Activated naive CD8-positive, alpha-beta T cell treated with anti-CD3 and anti-CD28 coated beads for 36 hours (primary cell): ENCODE measurements around the gene ANO1. TPM values are rescaled to one million over a fixed set of nuclear protein-coding genes. Genes with fewer than 3 reads are reported as not detected.

ENCODE experiments used
- DNase-seq: peaks from one replicate; pipeline ENCODE4 v3.0.0; 2021
- H3K27ac Mint-ChIP-seq: one replicate; pipeline ENCODE4 v1.8.0; 2022; ENCODE audit warnings: mild to moderate bottlenecking, moderate library complexity, mixed read lengths
- H3K27me3 Mint-ChIP-seq: one replicate; pipeline ENCODE4 v1.8.0; 2022; ENCODE audit warnings: mild to moderate bottlenecking, mixed read lengths
- H3K36me3 Mint-ChIP-seq: one replicate; pipeline ENCODE4 v1.8.0; 2021; ENCODE audit warnings: mild to moderate bottlenecking, mixed read lengths
- H3K4me1 Mint-ChIP-seq: one replicate; pipeline ENCODE4 v1.8.0; 2021; ENCODE audit warnings: mixed read lengths
- H3K4me3 Mint-ChIP-seq: one replicate; pipeline ENCODE4 v1.8.0; 2022; ENCODE audit warnings: mild to moderate bottlenecking, moderate library complexity, mixed read lengths
- H3K9me3 Mint-ChIP-seq: one replicate; pipeline ENCODE4 v1.8.0; 2022; ENCODE audit warnings: mixed read lengths
- total RNA-seq, 2 experiments: library from RNA; stranded (reverse); gene quantifications; one replicate each; pipeline ENCODE4 v1.2.3, GENCODE V29; 2021

ANO1 gene
- total RNA-seq, 2 experiments from 2014 or later = not detected

- no peak overlapping the region for H3K27ac Mint-ChIP-seq
- no peak for DNase-seq
- H3K9me3 Mint-ChIP-seq = no peaks in the 10 kb centered on the region
- no peak overlapping the region for H3K4me3 Mint-ChIP-seq
- no peaks in the 10 kb centered on the region for H3K36me3 Mint-ChIP-seq
- no peaks in the 10 kb centered on the region for H3K27me3 Mint-ChIP-seq
- H3K4me1 Mint-ChIP-seq = no peaks in the 10 kb centered on the region
Observed at GRCh38 chr11:70230151-70230839, 152.2 kb downstream of the ANO1 start.

GRCh38 chr11:70230840-70231710, 153.0 kb downstream of the ANO1 start:
- H3K27me3 Mint-ChIP-seq = no peaks in the 10 kb centered on the region
- no peak for DNase-seq
- no peaks in the 10 kb centered on the region for H3K4me1 Mint-ChIP-seq
- no peaks in the 10 kb centered on the region for H3K9me3 Mint-ChIP-seq
- no peak overlapping the region for H3K4me3 Mint-ChIP-seq
- no peak overlapping the region for H3K27ac Mint-ChIP-seq
- no peaks in the 10 kb centered on the region for H3K36me3 Mint-ChIP-seq

DNA sequence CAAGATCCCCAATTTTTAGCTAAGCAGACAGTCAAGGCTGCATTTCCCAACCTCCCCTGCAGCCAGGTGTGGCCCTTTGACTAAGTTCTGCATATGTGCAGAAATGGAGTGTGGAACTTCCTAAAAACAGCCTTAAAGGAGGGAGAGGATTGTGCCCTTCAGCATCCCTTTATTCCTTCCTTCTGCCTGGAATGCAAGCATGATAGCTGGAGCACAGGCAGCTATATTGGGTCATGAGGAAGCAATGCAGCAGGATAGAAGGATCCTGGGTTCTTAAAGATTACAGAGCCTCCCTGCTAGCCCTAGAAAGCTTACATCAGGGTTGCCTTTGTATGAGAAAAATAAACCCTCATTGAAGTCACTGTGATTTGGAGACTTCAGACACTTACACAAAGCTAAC, 154.9 kb downstream of the ANO1 start:
- Mint-ChIP-seq H3K36me3 (no peaks in the 10 kb centered on the region), H3K9me3 (no peaks in the 10 kb centered on the region), H3K4me3 (no peak overlapping the region), H3K27me3 (no peaks in the 10 kb centered on the region), H3K27ac (no peak overlapping the region), H3K4me1 (no peaks in the 10 kb centered on the region)
- DNase-seq = no peak

- Mint-ChIP-seq H3K4me1 (no peaks in the 10 kb centered on the region), H3K27me3 (no peaks in the 10 kb centered on the region), H3K9me3 (no peaks in the 10 kb centered on the region), H3K4me3 (no peak overlapping the region), H3K27ac (no peak overlapping the region), H3K36me3 (no peaks in the 10 kb centered on the region)
- no peak for DNase-seq
Observed at GRCh38 chr11:70233511-70233934, 155.4 kb downstream of the ANO1 start.

DNA sequence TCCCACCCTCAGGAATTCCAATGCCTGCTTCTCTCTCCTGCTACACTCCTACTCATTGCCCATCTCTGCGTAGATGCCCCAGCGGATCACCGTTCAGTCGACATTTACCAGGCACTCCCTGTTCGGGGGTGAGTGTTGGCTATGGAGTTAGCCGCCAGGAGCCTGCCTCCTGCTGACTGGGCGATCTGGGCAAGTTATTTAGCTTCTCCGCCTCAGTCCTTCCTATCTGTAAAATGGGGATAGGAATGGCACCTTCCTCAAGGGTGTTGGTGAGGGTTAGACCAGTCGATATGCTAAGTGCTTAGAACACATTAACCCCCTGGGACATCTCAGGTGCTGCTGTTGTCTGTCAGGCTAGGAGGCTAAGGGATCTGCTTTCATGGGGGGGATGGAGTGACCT, 155.8 kb downstream of the ANO1 start:
- Mint-ChIP-seq H3K4me3 (no peak overlapping the region), H3K9me3 (no peaks in the 10 kb centered on the region), H3K36me3 (no peaks in the 10 kb centered on the region), H3K27me3 (no peaks in the 10 kb centered on the region), H3K27ac (no peak overlapping the region), H3K4me1 (no peaks in the 10 kb centered on the region)
- no peak for DNase-seq

Other genes with a start within 250 kb of the ANO1 start
- gene FADD, start 125.0 kb downstream of the ANO1 start, total RNA-seq = 10 to 100 TPM; 31.5 to 32.7 TPM
- gene PPFIA1, start 192.4 kb downstream of the ANO1 start, total RNA-seq = 10 to 100 TPM; 29.5 to 30.9 TPM